GM12878 (cell line): ENCODE data around the gene SGMS1. TPM values are rescaled to one million over a fixed set of nuclear protein-coding genes. Genes with fewer than 3 reads are reported as not detected.

Source experiments
- ATAC-seq: fragments of 200-7000 bp; cut with Tn5 transposase; 3 replicates; pipeline ENCODE4 v1.9.1; 2020; ENCODE audit warnings: mild to moderate bottlenecking, moderate library complexity
- BruUV-seq: library from RNA; stranded (reverse); fragments of 400-500 nt; replicated peaks from 2 replicates; lab custom pipeline; 2021; lab: Mats Ljungman, UMichigan
- CTCF ChIA-PET: fragments of 300-600 bp; sonication (Branson Sonifier 250); formaldehyde crosslinking; extraction: SDS; loops from one replicate; lab custom pipeline; 2021; ENCODE audit warnings: inconsistent platforms; lab: Yijun Ruan, JAX
- POLR2A ChIA-PET: fragments of 350-600 bp; formaldehyde crosslinking; extraction: SDS; loops from one replicate; lab custom pipeline; 2021; ENCODE audit warnings: inconsistent platforms; lab: Charles Lee
- RAD21 ChIA-PET: fragments of 300-600 bp; sonication (Branson Sonifier 250); formaldehyde crosslinking; loops from one replicate; lab custom pipeline; 2023; ENCODE audit warnings: antibody characterized with exemption; ENCODE audit not compliant: unreplicated experiment; lab: Charles Lee
- SMC1A ChIA-PET: fragments of 300-600 bp; sonication (Branson Sonifier 250); formaldehyde crosslinking; loops from one replicate; lab custom pipeline; 2023; ENCODE audit not compliant: unreplicated experiment, uncharacterized antibody; lab: Charles Lee
- DNase-seq: peaks from one replicate; pipeline ENCODE4 v3.0.0-alpha.2; 2011; ENCODE audit warnings: low read depth, low spot score
- FAIRE-seq: peaks from 3 replicates; lab custom pipeline; 2011; peaks lifted over from hg19 to GRCh38; lab: Jason Lieb, UNC
- H2AFZ ChIP-seq: 2 replicates; pipeline ENCODE4 v1.6.0; 2011; ENCODE audit warnings: low read depth, low read length, control low read depth; ENCODE audit not compliant: control insufficient read depth
- H3K27ac ChIP-seq: 2 replicates; pipeline ENCODE4 v1.5.1; 2011; ENCODE audit warnings: control low read depth; ENCODE audit not compliant: control insufficient read depth, insufficient read depth
- H3K27me3 ChIP-seq, 2 experiments: replicated peaks in 1 of 2; 2 replicates each; pipeline versions ENCODE4 v1.6.0 to v1.6.1; 2011; ENCODE audit warnings: low read length in 1 of 2; ENCODE audit not compliant: control insufficient read depth in 2 of 2, insufficient read depth in 2 of 2
- H3K36me3 ChIP-seq, 2 experiments: 2 replicates each; pipeline ENCODE4 v1.5.1; 2011; ENCODE audit warnings: low read length in 1 of 2; ENCODE audit not compliant: control insufficient read depth in 2 of 2, insufficient read depth in 2 of 2
- H3K4me1 ChIP-seq: 2 replicates; pipeline ENCODE4 v1.6.1; 2011; ENCODE audit warnings: mild to moderate bottlenecking, low read length, moderate library complexity, mixed read lengths; ENCODE audit not compliant: control insufficient read depth, insufficient read depth
- H3K4me2 ChIP-seq: 2 replicates; pipeline ENCODE4 v1.6.0; 2011; ENCODE audit warnings: control low read depth; ENCODE audit not compliant: control insufficient read depth, insufficient read depth
- H3K4me3 ChIP-seq: fragments of 200-600 bp; sonication (generic); 2 replicates; pipeline ENCODE4 v1.5.1; 2016
- H3K79me2 ChIP-seq: 2 replicates; pipeline ENCODE4 v1.6.0; 2011; ENCODE audit warnings: low read length; ENCODE audit not compliant: control insufficient read depth, insufficient read depth
- H3K9ac ChIP-seq: 2 replicates; pipeline ENCODE4 v1.8.0; 2011; ENCODE audit warnings: low read length, control low read depth, mixed read lengths; ENCODE audit not compliant: control insufficient read depth, insufficient read depth
- H3K9me3 ChIP-seq: replicated peaks from 3 replicates; pipeline ENCODE4 v1.5.1; 2011; ENCODE audit warnings: mild to moderate bottlenecking, low read length; ENCODE audit not compliant: control insufficient read depth, insufficient read depth
- H4K20me1 ChIP-seq: 2 replicates; pipeline ENCODE4 v1.6.0; 2011; ENCODE audit not compliant: control insufficient read depth, insufficient read depth
- ATF7 ChIP-seq: fragments of 450-650 bp; IDR thresholded peaks from 2 replicates; pipeline ENCODE4 v1.6.1; 2016; ENCODE audit warnings: low read depth, mild to moderate bottlenecking
- CBX5 ChIP-seq: sonication (generic); IDR thresholded peaks from 2 replicates; pipeline ENCODE4 v1.6.1; 2016; ENCODE audit warnings: low read depth, moderate library complexity, mild to moderate bottlenecking, inconsistent platforms
- NR2F1 ChIP-seq: fragments of 450-650 bp; conservative IDR thresholded peaks from 2 replicates; pipeline ENCODE4 v1.6.1; 2017; ENCODE audit warnings: mild to moderate bottlenecking
- NRF1 ChIP-seq: conservative IDR thresholded peaks from 2 replicates; pipeline ENCODE4 v1.6.1; 2011; ENCODE audit warnings: mild to moderate bottlenecking, low read depth, low read length, improper control_type of control experiment
- POLR2A ChIP-seq: IDR thresholded peaks from 2 replicates; pipeline ENCODE4 v1.6.1; 2011; ENCODE audit warnings: low read depth, mild to moderate bottlenecking, low read length
- SMAD5 ChIP-seq: IDR thresholded peaks from 2 replicates; pipeline ENCODE4 v1.6.1; 2016; ENCODE audit warnings: antibody characterized with exemption, low read depth
- SPI1 ChIP-seq: IDR thresholded peaks from 2 replicates; pipeline ENCODE4 v1.6.1; 2011; ENCODE audit warnings: low read depth, mild to moderate bottlenecking, low read length, moderate library complexity, borderline replicate concordance; ENCODE audit not compliant: insufficient read depth
- SREBF1 ChIP-seq: IDR thresholded peaks from 2 replicates; pipeline ENCODE4 v1.6.1; 2012; ENCODE audit warnings: mild to moderate bottlenecking, low read length
- SRF ChIP-seq, 2 experiments: IDR thresholded peaks; 2 replicates each; pipeline ENCODE4 v1.6.1; 2011; ENCODE audit warnings: low read depth in 2 of 2, low read length in 2 of 2, mild to moderate bottlenecking in 1 of 2, moderate library complexity in 1 of 2
- USF1 ChIP-seq: IDR thresholded peaks from 2 replicates; pipeline ENCODE4 v1.6.1; 2011; ENCODE audit warnings: borderline replicate concordance, low read depth, mild to moderate bottlenecking, moderate library complexity, mixed read lengths, low read length; ENCODE audit not compliant: insufficient read depth; ENCODE audit errors: extremely low read length
- YBX1 ChIP-seq: fragments of 450-650 bp; IDR thresholded peaks from 2 replicates; pipeline ENCODE4 v1.6.1; 2016; ENCODE audit warnings: antibody characterized with exemption
- ZNF384 ChIP-seq: IDR thresholded peaks from 2 replicates; pipeline ENCODE4 v1.6.1; 2012; ENCODE audit warnings: low read depth, mild to moderate bottlenecking, low read length, improper control_type of control experiment, borderline replicate concordance
- WGBS: methylation state at CpG from one replicate; pipeline ENCODE4 v1.1.6; 2016; ENCODE audit warnings: low lambda C conversion rate; ENCODE audit not compliant: insufficient replicate concordance, insufficient coverage; ENCODE audit errors: missing lambda C conversion rate; 5-methylcytosine and 5-hydroxymethylcytosine counted together
- in situ Hi-C: fragments of 300-500 bp; cut with MboI; formaldehyde crosslinking; loops from 9 replicates; pipeline ENCODE4 v1.14.3; 2018; ENCODE audit warnings: mixed read lengths
- intact Hi-C: fragments of 100-400 bp; cut with micrococcal nuclease; formaldehyde crosslinking; loops from one replicate; pipeline ENCODE4 v1.14.2; 2022; ENCODE audit not compliant: unreplicated experiment
- polyA plus RNA-seq, 11 experiments: library from polyadenylated mRNA; depleted of rRNA in 4 of 11; unstranded in 6 of 11; stranded (reverse) in 5 of 11; fragments of >200 nt; fragmentation: Nextera tagmentation in 4 of 11; fragmentation: Illumina TruSeq in 1 of 11; extraction: Ambion mirVana in 4 of 11; extraction: Trizol in 1 of 11; gene quantifications; 1 replicate in 1 of 11; 2 replicates in 10 of 11; pipeline versions ENCODE4 v1.2.1 to v1.2.3, GENCODE V29; 2011 to 2016; ENCODE audit warnings: inconsistent platforms in 2 of 11, missing spikeins in 2 of 11, low read depth in 1 of 11
- total RNA-seq, 4 experiments: library from RNA; depleted of rRNA in 3 of 4; stranded (reverse); fragments of >200 nt in 3 of 4; fragmentation: Illumina TruSeq in 1 of 4; extraction: Trizol in 1 of 4; gene quantifications; 2 replicates each; pipeline versions ENCODE4 v1.2.1 to v1.2.3, GENCODE V29; 2013 to 2021

SGMS1 gene
- total and polyA plus RNA-seq, 10 of the 15 experiments (the other 5 are each of a cell fraction or from before 2014, with no cell fraction given): 1.4 to 14.5 (median 4.9) TPM

DNA sequence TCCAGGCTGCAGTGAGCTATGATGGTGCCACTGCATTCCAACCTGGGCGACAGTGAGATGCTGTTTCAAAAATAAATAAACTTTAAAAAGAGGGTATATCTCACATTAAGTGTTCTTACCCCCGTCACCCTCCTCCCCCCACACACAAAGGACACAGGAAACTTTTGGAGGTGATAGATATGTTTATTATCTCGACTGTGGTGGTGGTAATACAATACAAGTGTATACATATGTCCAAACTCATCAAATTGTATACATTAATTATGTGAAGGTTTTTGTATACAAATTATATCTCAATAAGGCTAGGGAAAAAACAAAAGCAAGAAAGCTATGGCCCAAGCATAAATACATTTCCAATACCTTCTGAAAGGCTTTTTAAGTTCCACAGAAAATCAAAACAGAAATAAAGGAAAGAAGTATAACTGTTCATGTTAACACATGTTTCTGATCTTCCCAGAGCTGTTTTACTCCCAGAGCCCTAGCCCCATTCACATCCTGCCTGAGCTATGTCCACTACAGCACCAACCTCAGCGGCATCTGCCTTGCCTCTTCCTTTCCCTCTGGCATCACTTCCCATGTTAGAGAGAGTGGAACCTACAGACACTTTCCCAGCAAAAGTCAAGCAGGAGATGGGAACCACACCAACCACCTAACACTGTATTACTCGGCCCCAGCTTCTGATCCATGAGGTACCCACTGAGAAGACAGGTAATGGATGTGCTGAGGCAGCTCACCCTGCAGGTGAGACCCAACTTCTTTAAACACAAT, 48.1 kb downstream of the SGMS1 start:
- H3K79me2 ChIP-seq: no peaks in the 10 kb centered on the region

More for the DNA sequence above, 48.1 kb downstream of the SGMS1 start:
- TF ChIP-seq SRF (IDR thresholded peaks at IDR 0.05; ENCODE audit: low read depth in 2 of 2, low read length in 2 of 2) (no peak), CBX5 (no peak), ATF7 (no peak), POLR2A (no peak), YBX1 (no peak), ZNF384 (no peak), SMAD5 (no peak), NR2F1 (no peak), SPI1 (no peak), NRF1 (no peak), SREBF1 (no peak), USF1 (no peak)
- H3K4me1 ChIP-seq: no peaks in the 10 kb centered on the region
- no peak for DNase-seq
- H2AFZ ChIP-seq: no peak overlapping the region
- ATAC-seq: no peak
- H4K20me1 ChIP-seq: no peaks in the 10 kb centered on the region; the same call in 1 of the 2 replicates
- ChIA-PET RAD21 (interaction anchor here (0.8 to 2.1 kb wide), 2 partner anchors 38 to 67 kb away, joined by 3 to 4 read pairs; no protein-coding TSS in a partner anchor), SMC1A (interaction anchor here (1.2 to 3.4 kb wide), 3 partner anchors 7 to 160 kb away, joined by 4 to 19 read pairs (median 8); no protein-coding TSS in a partner anchor), CTCF (interaction anchor here (0.7 to 1.3 kb wide), 4 partner anchors 15 to 24 kb away, joined by 3 read pairs; no protein-coding TSS in a partner anchor), POLR2A (no interaction called here)
- no peaks in the 10 kb centered on the region for H3K27me3 ChIP-seq
- WGBS: 71% methylated on average over 5 of the region's 5 CpGs
- in situ Hi-C loops (no loop called here), intact Hi-C loops (no loop called here)
- H3K4me2 ChIP-seq: no peak overlapping the region
- FAIRE-seq: no peak
- no peak overlapping the region for H3K9ac ChIP-seq
- no TSS peak for BruUV-seq
- H3K27ac ChIP-seq: no peak overlapping the region
- no peak overlapping the region for H3K4me3 ChIP-seq
- H3K9me3 ChIP-seq: no peaks in the 10 kb centered on the region
- no peaks in the 10 kb centered on the region for H3K36me3 ChIP-seq
